ENCODE results near the gene TRIM23. TPM values are rescaled to one million over a fixed set of nuclear protein-coding genes. Genes with fewer than 3 reads are reported as not detected.

The TRIM23 gene
- total RNA-seq, 4 donors from 2014 or later, result 6.7 to 13.5 (median 9.3) TPM

DNA sequence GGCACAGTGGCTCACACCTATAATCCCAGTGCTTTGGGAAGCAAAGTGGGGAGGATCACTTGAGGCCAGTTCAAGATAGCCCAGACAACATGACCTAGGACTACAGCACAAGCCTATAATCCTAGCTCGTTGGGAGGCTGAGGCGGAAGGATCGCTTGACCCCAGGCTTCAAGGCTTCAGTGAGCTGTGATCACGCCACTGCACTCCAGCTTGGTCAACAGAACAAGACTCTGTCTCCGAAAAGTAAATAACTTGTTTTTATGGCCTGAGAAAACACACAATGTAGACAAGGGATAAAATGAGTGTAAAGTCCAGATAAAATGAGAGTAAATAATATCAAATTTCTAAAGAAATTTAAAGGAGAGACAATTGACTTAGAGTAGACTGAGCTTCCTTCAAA is 27.0 kb upstream of the TRIM23 start:
- WGBS, result 86% methylated on average over 5 of the region's 5 CpGs
- no peaks in the 10 kb centered on the region for H3K9me3 ChIP-seq
- no peak overlapping the region for H3K4me3 ChIP-seq
- no peaks in the 10 kb centered on the region for H3K4me1 ChIP-seq
- H3K36me3 ChIP-seq, result peaks cover 19% of the 10 kb centered on the region
- no peaks in the 10 kb centered on the region for H3K27me3 ChIP-seq
- TF ChIP-seq POLR2A (IDR thresholded peaks at IDR 0.05) (no peak), POLR2AphosphoS5 (IDR thresholded peaks at IDR 0.05) (no peak), EP300 (IDR thresholded peaks at IDR 0.05) (no peak)
- TF ChIP-seq, protein P1, sequence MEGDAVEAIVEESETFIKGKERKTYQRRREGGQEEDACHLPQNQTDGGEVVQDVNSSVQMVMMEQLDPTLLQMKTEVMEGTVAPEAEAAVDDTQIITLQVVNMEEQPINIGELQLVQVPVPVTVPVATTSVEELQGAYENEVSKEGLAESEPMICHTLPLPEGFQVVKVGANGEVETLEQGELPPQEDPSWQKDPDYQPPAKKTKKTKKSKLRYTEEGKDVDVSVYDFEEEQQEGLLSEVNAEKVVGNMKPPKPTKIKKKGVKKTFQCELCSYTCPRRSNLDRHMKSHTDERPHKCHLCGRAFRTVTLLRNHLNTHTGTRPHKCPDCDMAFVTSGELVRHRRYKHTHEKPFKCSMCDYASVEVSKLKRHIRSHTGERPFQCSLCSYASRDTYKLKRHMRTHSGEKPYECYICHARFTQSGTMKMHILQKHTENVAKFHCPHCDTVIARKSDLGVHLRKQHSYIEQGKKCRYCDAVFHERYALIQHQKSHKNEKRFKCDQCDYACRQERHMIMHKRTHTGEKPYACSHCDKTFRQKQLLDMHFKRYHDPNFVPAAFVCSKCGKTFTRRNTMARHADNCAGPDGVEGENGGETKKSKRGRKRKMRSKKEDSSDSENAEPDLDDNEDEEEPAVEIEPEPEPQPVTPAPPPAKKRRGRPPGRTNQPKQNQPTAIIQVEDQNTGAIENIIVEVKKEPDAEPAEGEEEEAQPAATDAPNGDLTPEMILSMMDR (IDR thresholded peaks at IDR 0.05), result no peak
- DNase-seq (ENCODE audit: low spot score in 2 of 2), result no peak
- no peak overlapping the region for H3K27ac ChIP-seq

DNA sequence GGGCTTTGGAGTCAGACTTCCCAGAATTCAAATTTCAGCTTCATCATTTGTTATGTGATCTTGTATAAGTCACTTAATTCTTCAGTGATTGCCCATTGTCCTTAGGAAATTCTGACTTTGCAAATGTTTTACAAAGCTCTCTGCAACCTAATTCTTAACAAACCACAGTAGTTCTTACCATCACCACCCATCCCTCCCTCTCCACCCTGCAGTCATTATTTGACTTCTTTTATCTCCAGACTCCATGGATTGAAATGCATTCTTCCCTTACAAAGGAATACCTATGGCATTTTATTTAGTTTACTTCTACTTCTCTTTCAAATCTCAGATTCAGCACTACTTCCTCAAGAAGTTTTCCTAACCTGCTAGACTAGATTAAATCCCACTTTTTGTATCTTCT is 23.8 kb upstream of the TRIM23 start:
- H3K36me3 ChIP-seq, result peaks cover 19% of the 10 kb centered on the region
- no peak overlapping the region for H3K27ac ChIP-seq
- no peaks in the 10 kb centered on the region for H3K27me3 ChIP-seq
- H3K9me3 ChIP-seq, result no peaks in the 10 kb centered on the region
- no peak for DNase-seq (ENCODE audit: low spot score in 2 of 2)
- no peaks in the 10 kb centered on the region for H3K4me1 ChIP-seq
- H3K4me3 ChIP-seq, result no peak overlapping the region
- TF ChIP-seq EP300 (IDR thresholded peaks at IDR 0.05), result no peak
- TF ChIP-seq POLR2AphosphoS5 (IDR thresholded peaks at IDR 0.05), result no peak
- TF ChIP-seq, protein P1 (IDR thresholded peaks at IDR 0.05), result no peak
- no peak for TF ChIP-seq POLR2A (IDR thresholded peaks at IDR 0.05)

DNA sequence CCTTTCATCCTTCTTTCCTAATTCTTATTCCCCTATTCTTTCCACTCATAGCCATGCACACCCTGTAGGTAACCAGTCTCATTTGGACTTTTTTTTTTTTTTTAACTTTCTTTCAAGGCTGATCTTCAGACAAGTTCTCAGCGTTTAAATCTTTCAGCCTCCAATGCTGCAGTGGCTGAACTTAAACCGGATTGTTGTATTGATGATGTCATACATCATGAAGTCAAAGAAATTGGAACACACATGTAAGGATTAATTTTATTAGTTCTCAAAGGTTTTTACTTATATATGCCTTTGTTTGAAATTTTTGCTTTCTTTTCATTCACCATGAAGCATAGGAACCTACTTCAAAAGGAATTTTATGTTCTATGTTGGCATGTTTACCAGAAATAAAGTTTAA is 22.8 kb upstream of the TRIM23 start:
- DNase-seq (ENCODE audit: low spot score in 2 of 2), result no peak
- no peaks in the 10 kb centered on the region for H3K27me3 ChIP-seq
- no peak overlapping the region for H3K4me3 ChIP-seq
- no peaks in the 10 kb centered on the region for H3K9me3 ChIP-seq
- H3K36me3 ChIP-seq, result peaks cover 22% of the 10 kb centered on the region
- no peak overlapping the region for H3K27ac ChIP-seq
- H3K4me1 ChIP-seq, result no peaks in the 10 kb centered on the region
- TF ChIP-seq EP300 (IDR thresholded peaks at IDR 0.05) (no peak), POLR2AphosphoS5 (IDR thresholded peaks at IDR 0.05) (no peak), POLR2A (IDR thresholded peaks at IDR 0.05) (no peak)
- TF ChIP-seq, protein P1 (IDR thresholded peaks at IDR 0.05), result no peak
- 79% methylated on average over 2 of the region's 2 CpGs for WGBS

DNA sequence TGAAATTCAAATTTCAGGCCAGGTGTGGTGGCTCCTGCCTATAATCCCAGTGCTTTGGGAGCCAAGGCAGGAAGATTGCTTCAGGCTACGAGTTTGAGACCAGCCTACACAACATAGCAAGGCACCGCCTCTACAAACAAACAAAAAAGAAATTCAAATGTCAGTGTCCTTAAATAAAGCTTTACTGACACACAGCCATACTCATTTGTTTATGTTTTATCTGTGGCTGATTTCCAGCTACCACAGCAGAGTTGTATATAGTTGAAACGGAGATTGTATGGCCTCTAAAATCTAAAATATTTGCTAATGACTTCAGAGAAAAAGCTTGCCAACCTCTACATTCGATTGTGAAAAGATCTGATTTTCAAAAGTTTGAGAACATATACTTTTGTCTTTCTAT is 16.1 kb upstream of the TRIM23 start:
- Histone ChIP-seq H3K4me1 (no peaks in the 10 kb centered on the region), H3K27me3 (no peaks in the 10 kb centered on the region), H3K4me3 (no peak overlapping the region), H3K9me3 (no peaks in the 10 kb centered on the region), H3K27ac (no peak overlapping the region), H3K36me3 (peaks cover 38% of the 10 kb centered on the region)
- 85% methylated on average over 4 of the region's 4 CpGs for WGBS
- TF ChIP-seq, protein P1 (IDR thresholded peaks at IDR 0.05), result no peak
- TF ChIP-seq POLR2A (IDR thresholded peaks at IDR 0.05) (no peak), POLR2AphosphoS5 (IDR thresholded peaks at IDR 0.05) (no peak), EP300 (IDR thresholded peaks at IDR 0.05) (no peak)
- DNase-seq (ENCODE audit: low spot score in 2 of 2), result no peak

DNA sequence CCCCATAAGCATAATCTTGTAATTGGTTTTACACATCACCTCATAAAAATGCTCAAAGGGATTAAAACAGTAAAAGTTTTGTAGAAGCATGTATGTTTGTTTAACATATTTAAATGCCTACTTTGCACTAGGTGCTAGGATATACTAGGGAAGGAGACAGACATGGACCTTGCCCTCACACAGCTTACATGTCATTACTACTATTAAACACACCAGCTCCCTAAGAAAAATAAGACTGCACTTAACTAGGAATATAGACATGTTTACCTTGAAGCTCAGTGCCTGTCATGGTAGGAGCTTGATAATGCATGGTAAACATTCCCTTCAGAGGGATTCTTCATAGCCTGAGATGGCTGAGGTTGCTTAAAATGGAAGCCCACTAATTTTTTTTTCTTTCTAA is 6.8 kb upstream of the TRIM23 start:
- H3K4me3 ChIP-seq, result no peak overlapping the region
- H3K36me3 ChIP-seq, result peaks cover 11% of the 10 kb centered on the region
- DNase-seq (ENCODE audit: low spot score in 2 of 2), result no peak
- no peaks in the 10 kb centered on the region for H3K9me3 ChIP-seq
- peaks cover 3% of the 10 kb centered on the region for H3K4me1 ChIP-seq
- no peaks in the 10 kb centered on the region for H3K27me3 ChIP-seq
- TF ChIP-seq POLR2A (IDR thresholded peaks at IDR 0.05) (no peak), EP300 (IDR thresholded peaks at IDR 0.05) (no peak), POLR2AphosphoS5 (IDR thresholded peaks at IDR 0.05) (no peak)
- TF ChIP-seq, protein P1 (IDR thresholded peaks at IDR 0.05), result no peak
- H3K27ac ChIP-seq, result no peak overlapping the region

Measured in suprapubic skin (tissue), 4 donors.